ENCODE measurements around the gene FAM177A1.

- TF ChIP-seq CTCF (IDR thresholded peaks at IDR 0.05; ENCODE audit: low read length) (no peak), EZH2 (IDR thresholded peaks at IDR 0.05; ENCODE audit: borderline replicate concordance, low read length) (no peak)
Measured at GRCh38 chr14:35047976-35048513, 2.0 kb downstream of the FAM177A1 start.

Data from OCI-LY1 (cell line).